ENCODE results near the gene COPRS. TPM values are rescaled to one million over a fixed set of nuclear protein-coding genes. Genes with fewer than 3 reads are reported as not detected.
"Not testable (repeated sequence)": the region's sequence is repeated elsewhere in the genome, so short reads cannot be mapped to it uniquely, and the experiment has no call there.

The COPRS gene
- total and polyA plus RNA-seq, 2 donors from 2014 or later, result 34.3 to 124 TPM

DNA sequence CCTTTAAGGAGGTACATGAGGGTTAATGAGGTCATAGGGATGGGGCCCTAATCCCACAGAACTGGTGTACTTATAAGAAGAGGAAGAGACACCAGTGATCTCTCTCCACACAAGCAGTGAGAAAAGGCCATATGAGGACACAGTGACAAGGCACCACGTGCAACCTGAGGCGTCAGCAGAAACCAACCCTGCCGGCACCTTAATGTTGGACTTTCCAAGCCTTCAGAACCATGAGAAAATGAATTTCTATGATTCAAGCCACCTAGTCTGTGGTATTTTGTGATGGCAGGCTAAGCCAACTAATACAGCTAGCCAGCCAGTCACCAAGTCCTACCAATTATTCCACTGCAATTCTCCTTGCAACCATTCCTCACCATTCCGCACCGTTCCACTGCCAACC, 39.5 kb downstream of the COPRS start:
- no peaks in the 10 kb centered on the region for H3K36me3 ChIP-seq (ENCODE audit: control insufficient read depth in 2 of 3, insufficient read depth in 3 of 3, low read length in 3 of 3)
- H3K27ac ChIP-seq (ENCODE audit: low read depth in 2 of 2, low read length in 2 of 2), result no peak overlapping the region
- no peaks in the 10 kb centered on the region for H3K4me1 ChIP-seq (ENCODE audit: control insufficient read depth in 2 of 3, insufficient read depth in 2 of 3, low read depth in 1 of 3, low read length in 3 of 3)
- no peaks in the 10 kb centered on the region for H3K9me3 ChIP-seq (ENCODE audit: control insufficient read depth in 2 of 3, insufficient read depth in 1 of 3, low read length in 3 of 3)
- TF ChIP-seq, protein P1, sequence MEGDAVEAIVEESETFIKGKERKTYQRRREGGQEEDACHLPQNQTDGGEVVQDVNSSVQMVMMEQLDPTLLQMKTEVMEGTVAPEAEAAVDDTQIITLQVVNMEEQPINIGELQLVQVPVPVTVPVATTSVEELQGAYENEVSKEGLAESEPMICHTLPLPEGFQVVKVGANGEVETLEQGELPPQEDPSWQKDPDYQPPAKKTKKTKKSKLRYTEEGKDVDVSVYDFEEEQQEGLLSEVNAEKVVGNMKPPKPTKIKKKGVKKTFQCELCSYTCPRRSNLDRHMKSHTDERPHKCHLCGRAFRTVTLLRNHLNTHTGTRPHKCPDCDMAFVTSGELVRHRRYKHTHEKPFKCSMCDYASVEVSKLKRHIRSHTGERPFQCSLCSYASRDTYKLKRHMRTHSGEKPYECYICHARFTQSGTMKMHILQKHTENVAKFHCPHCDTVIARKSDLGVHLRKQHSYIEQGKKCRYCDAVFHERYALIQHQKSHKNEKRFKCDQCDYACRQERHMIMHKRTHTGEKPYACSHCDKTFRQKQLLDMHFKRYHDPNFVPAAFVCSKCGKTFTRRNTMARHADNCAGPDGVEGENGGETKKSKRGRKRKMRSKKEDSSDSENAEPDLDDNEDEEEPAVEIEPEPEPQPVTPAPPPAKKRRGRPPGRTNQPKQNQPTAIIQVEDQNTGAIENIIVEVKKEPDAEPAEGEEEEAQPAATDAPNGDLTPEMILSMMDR (IDR thresholded peaks at IDR 0.05; ENCODE audit: borderline replicate concordance, extremely low read depth, insufficient read depth), result no peak
- H3K27me3 ChIP-seq (ENCODE audit: control insufficient read depth, insufficient read depth, low read length), result no peaks in the 10 kb centered on the region
- DNase-seq (no peak), FAIRE-seq (no peak)
- H3K9ac ChIP-seq (ENCODE audit: low read length in 3 of 3), result no peak overlapping the region
- H3K4me3 ChIP-seq (ENCODE audit: low read length in 3 of 3), result no peak overlapping the region
- intact Hi-C loops (cut with DNase I), result no loop called here

DNA sequence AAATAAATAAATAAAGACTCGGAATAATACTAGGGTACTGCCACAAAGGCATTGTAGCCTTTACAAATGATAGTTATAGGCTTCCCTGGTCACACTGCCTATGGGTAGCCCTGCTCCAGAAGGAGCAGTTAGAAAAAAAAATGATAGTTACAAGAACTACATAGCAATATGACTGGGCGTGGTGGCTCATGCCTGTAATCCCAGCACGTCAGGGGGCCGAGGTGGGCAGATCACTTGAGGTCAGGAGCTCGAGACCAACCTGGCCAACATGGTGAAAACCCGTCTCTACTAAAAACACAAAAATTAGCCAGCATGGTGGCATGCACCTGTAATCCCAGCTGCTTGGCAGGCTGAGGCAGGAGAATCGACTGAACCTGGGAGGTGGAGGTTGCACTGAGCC, 40.2 kb downstream of the COPRS start:
- not testable (repeated sequence) for FAIRE-seq

DNA sequence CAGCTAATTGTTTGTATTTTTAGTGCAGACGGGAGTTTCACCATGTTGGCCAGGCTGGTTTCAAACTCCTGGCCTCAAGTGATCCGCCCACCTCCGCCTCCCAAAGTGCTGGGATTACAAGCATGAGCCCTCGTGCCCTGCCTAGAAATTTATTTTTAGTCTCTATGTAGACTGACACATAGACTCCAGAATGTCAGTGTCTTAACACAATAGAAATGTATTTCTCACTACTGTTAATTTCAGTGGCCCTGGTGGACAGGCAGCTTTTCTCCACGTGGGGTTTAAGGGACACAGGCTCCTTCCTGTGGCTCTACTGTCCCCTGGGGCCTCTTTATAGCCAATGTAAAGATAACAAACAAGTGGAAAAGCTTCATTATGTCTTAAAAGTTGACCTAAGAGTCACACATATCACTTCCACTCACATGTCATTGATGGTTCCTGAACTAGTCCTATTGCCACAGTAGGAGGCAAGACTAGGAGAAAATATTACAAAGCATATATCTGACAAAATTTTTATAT, 43.8 kb downstream of the COPRS start:
- FAIRE-seq (no peak), DNase-seq (no peak)
- no peak overlapping the region for H3K4me3 ChIP-seq (ENCODE audit: low read length in 3 of 3)
- intact Hi-C loops (cut with DNase I), result no loop called here
- no peak overlapping the region for H3K27ac ChIP-seq (ENCODE audit: low read depth in 2 of 2, low read length in 2 of 2)
- H3K9ac ChIP-seq (ENCODE audit: low read length in 3 of 3), result no peak overlapping the region
- H3K27me3 ChIP-seq (ENCODE audit: control insufficient read depth, insufficient read depth, low read length), result no peaks in the 10 kb centered on the region
- TF ChIP-seq, protein P1 (IDR thresholded peaks at IDR 0.05; ENCODE audit: borderline replicate concordance, extremely low read depth, insufficient read depth), result no peak
- no peaks in the 10 kb centered on the region for H3K9me3 ChIP-seq (ENCODE audit: control insufficient read depth in 2 of 3, insufficient read depth in 1 of 3, low read length in 3 of 3)
- no peaks in the 10 kb centered on the region for H3K4me1 ChIP-seq (ENCODE audit: control insufficient read depth in 2 of 3, insufficient read depth in 2 of 3, low read depth in 1 of 3, low read length in 3 of 3)
- H3K36me3 ChIP-seq (ENCODE audit: control insufficient read depth in 2 of 3, insufficient read depth in 3 of 3, low read length in 3 of 3), result no peaks in the 10 kb centered on the region

More for the DNA sequence above, 40.2 kb downstream of the COPRS start:
- H3K27me3 ChIP-seq (ENCODE audit: control insufficient read depth, insufficient read depth, low read length); intact Hi-C loops (cut with DNase I); H3K27ac ChIP-seq (ENCODE audit: low read depth in 2 of 2, low read length in 2 of 2); H3K9ac ChIP-seq (ENCODE audit: low read length in 3 of 3); DNase-seq; H3K4me1 ChIP-seq (ENCODE audit: control insufficient read depth in 2 of 3, insufficient read depth in 2 of 3, low read depth in 1 of 3, low read length in 3 of 3); H3K4me3 ChIP-seq (ENCODE audit: low read length in 3 of 3); H3K9me3 ChIP-seq (ENCODE audit: control insufficient read depth in 2 of 3, insufficient read depth in 1 of 3, low read length in 3 of 3); H3K36me3 ChIP-seq (ENCODE audit: control insufficient read depth in 2 of 3, insufficient read depth in 3 of 3, low read length in 3 of 3): not testable (repeated sequence)

DNA sequence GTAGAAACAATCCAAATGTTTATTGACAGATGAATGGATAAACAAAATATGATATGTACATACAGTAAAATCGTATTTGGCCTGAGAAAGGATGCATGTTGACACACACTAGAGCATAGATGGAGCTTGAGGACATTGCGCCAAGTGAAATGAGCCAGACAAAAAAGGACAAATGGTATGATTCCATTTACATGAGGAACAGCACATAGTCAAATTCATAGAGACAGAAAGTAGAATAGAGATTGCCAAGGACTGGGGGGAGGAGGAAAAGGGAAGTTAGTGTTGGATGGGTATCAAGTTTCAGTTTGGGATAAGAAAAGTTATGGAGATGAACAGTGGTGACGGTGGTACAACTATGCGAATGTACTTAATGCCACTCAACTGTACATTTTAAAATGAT, 47.9 kb downstream of the COPRS start:
- TF ChIP-seq, protein P1 (IDR thresholded peaks at IDR 0.05; ENCODE audit: borderline replicate concordance, extremely low read depth, insufficient read depth), result no peak
- intact Hi-C loops (cut with DNase I), result no loop called here
- no peak for FAIRE-seq
- Histone ChIP-seq H3K9me3 (ENCODE audit: control insufficient read depth in 2 of 3, insufficient read depth in 1 of 3, low read length in 3 of 3) (no peaks in the 10 kb centered on the region), H3K27ac (ENCODE audit: low read depth in 2 of 2, low read length in 2 of 2) (no peak overlapping the region), H3K9ac (ENCODE audit: low read length in 3 of 3) (no peak overlapping the region), H3K4me1 (ENCODE audit: control insufficient read depth in 2 of 3, insufficient read depth in 2 of 3, low read depth in 1 of 3, low read length in 3 of 3) (no peaks in the 10 kb centered on the region), H3K27me3 (ENCODE audit: control insufficient read depth, insufficient read depth, low read length) (no peaks in the 10 kb centered on the region), H3K4me3 (ENCODE audit: low read length in 3 of 3) (no peak overlapping the region), H3K36me3 (ENCODE audit: control insufficient read depth in 2 of 3, insufficient read depth in 3 of 3, low read length in 3 of 3) (no peaks in the 10 kb centered on the region)
- DNase-seq, result no peak

DNA sequence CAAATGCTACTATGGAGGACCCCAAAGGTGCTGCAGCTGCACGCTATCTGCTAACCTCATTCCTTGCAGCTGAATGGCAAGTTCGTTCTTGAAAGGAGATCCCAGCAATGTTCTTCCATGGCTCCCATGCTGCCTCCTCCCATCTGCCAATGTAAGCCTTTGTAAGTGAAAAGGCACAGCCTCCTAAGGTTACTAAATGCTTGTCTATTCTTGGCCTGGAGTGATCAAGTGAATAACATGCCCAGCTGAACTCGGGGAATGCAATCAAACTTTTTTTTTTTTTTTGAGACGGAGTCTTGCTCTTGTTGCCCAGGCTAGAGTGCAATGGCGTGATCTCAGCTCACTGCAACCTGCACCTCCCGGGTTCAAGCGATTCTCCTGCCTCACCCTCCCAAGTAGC, 49.2 kb downstream of the COPRS start:
- H3K9ac ChIP-seq (ENCODE audit: low read length in 3 of 3); H3K27me3 ChIP-seq (ENCODE audit: control insufficient read depth, insufficient read depth, low read length); H3K4me3 ChIP-seq (ENCODE audit: low read length in 3 of 3); FAIRE-seq; H3K4me1 ChIP-seq (ENCODE audit: control insufficient read depth in 2 of 3, insufficient read depth in 2 of 3, low read depth in 1 of 3, low read length in 3 of 3); H3K27ac ChIP-seq (ENCODE audit: low read depth in 2 of 2, low read length in 2 of 2); intact Hi-C loops (cut with DNase I); H3K36me3 ChIP-seq (ENCODE audit: control insufficient read depth in 2 of 3, insufficient read depth in 3 of 3, low read length in 3 of 3); H3K9me3 ChIP-seq (ENCODE audit: control insufficient read depth in 2 of 3, insufficient read depth in 1 of 3, low read length in 3 of 3): not testable (repeated sequence)
- DNase-seq, result peak in 1 of 5 donors; percentile 22
